GM19395 (cell line): ENCODE results near the gene CENPV.
"Not testable (repeated sequence)": the region's sequence is repeated elsewhere in the genome, so short reads cannot be mapped to it uniquely, and the experiment has no call there.

Source experiments
- ATAC-seq: cut with Tn5 transposase; IDR thresholded peaks from one replicate; pipeline ENCODE4 v1.9.1; 2021; ENCODE audit warnings: mild to moderate bottlenecking, moderate library complexity; ENCODE audit not compliant: unreplicated experiment

Gene CENPV

DNA sequence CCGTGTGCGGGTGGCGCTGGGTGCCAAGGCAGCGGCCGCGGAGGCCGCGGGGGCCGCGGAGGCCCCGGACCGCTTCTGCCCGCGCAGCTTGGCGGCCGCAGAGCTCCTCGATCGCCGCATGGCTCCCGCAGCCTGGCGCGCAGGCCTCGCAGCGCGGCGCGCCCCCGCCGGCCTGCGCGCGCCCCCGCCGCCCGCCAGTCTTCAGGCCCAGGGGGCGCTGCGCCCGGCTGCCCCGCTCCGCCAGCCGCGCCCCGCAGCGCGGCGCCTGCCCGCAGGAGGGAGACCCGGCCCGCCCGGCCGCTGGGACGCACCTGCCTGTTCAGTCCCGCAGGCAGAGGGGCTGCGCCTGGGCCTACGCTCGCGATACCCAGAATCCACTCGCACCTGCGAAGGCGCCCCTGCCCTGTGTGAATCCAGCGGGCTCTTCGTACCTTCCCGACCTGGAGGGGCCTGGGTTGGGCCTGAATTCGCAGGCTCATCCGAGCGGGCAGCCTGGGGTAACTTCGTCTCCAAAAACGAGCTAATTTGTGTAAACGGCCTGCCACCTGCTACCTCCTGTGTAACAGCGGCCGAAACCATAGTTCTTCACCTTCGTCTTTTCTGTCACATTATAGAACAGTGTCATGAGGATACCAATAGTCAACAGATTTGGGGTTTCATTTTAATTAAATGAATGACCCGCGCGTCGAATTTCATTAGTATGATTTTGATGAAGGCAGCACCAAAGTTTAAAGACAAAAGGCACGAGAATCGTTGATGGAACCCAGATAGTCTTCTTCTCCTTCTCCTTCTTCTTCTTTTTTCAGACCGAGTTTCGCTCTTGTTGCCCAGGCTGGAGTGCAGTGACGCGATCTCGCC lies at the start of gene CENPV:
Gene CENPV (minus strand): TSS at position 153 of the 858 bp plus-strand sequence. CDS start 33 bp downstream, at position 120.
- peak; percentile 66 for ATAC-seq

- peak; percentile 72 for ATAC-seq
Observed at GRCh38 chr17:16398270-16399267, 45.3 kb upstream of the CENPV start.

- ATAC-seq = not testable (repeated sequence)
Observed at GRCh38 chr17:16396693-16397092, 43.4 kb upstream of the CENPV start.

DNA sequence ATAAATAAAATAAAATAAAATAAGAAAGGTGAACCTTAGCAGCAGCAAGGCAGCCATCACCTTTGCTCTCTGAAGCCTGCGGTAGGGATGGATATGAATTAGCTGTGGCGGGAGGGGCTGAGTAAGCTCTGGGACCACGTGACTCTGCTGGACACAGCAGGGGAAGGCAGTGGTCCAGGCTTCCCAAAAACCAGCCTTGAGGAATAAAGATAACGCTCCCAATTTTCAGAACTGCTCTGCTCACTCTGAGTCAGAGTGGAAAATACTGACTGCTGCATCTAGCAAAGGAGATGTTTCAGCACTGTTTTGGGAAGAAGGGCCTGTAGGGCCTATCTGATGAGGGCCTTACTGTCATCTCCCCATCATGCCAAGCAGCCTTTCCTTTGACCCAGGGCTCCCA lies 42.6 kb upstream of the CENPV start:
- not testable (repeated sequence) for ATAC-seq

DNA sequence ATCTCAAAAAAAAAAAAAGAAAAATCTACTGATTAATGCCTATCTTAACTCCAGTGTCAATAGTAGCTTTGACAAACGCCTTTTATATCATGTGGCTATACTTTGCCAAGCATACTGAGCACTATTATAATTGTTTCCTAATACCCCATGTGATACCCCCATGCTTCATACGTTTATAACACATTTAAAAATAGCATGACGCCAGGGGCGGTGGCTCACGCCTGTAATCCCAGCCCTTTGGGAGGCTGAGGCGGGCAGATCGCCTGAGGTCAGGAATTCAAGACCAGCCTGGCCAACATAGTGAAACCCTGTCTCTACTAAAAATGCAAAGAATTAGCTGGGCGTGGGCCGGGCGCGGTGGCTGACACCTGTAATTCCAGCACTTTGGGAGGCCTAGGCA lies 39.2 kb upstream of the CENPV start:
- ATAC-seq = not testable (repeated sequence)

- no peak for ATAC-seq
Observed at GRCh38 chr17:16391451-16391850, 38.2 kb upstream of the CENPV start.

- ATAC-seq = not testable (repeated sequence)
Observed at GRCh38 chr17:16386126-16386507, 32.8 kb upstream of the CENPV start.

GRCh38 chr17:16384557-16384956 lies 31.3 kb upstream of the CENPV start:
- no peak for ATAC-seq

- no peak for ATAC-seq
Observed at GRCh38 chr17:16383772-16384287, 30.6 kb upstream of the CENPV start.

GRCh38 chr17:16383216-16383615 lies 29.9 kb upstream of the CENPV start:
- no peak for ATAC-seq

DNA sequence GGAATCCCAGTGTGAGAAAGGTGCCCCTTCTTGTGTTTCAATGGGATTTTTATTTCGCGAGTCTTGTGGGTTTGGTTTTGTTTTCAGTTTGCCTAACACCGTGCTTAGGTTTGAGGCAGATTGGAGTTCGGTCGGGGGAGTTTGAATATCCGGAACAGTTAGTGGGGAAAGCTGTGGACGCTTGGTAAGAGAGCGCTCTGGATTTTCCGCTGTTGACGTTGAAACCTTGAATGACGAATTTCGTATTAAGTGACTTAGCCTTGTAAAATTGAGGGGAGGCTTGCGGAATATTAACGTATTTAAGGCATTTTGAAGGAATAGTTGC lies 28.2 kb upstream of the CENPV start:
- peak; percentile 9 for ATAC-seq

DNA sequence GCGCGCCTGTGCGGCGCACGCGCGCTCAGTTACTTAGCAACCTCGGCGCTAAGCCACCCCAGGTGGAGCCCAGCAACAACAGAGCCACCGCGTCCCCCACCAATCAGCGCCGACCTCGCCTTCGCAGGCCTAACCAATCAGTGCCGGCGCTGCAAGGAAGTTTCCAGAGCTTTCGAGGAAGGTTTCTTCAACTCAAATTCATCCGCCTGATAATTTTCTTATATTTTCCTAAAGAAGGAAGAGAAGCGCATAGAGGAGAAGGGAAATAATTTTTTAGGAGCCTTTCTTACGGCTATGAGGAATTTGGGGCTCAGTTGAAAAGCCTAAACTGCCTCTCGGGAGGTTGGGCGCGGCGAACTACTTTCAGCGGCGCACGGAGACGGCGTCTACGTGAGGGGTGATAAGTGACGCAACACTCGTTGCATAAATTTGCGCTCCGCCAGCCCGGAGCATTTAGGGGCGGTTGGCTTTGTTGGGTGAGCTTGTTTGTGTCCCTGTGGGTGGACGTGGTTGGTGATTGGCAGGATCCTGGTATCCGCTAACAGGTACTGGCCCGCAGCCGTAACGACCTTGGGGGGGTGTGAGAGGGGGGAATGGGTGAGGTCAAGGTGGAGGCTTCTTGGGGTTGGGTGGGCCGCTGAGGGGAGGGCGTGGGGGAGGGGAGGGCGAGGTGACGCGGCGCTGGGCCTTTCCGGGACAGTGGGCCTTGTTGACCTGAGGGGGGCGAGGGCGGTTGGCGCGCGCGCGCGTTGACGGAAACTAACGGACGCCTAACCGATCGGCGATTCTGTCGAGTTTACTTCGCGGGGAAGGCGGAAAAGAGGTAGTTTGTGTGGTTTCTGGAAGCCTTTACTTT lies 27.6 kb upstream of the CENPV start, which contains the start of gene UBB:
Gene UBB (plus strand): TSS at position 452 of the 856 bp plus-strand sequence. CDS start 817 bp downstream, outside the sequence.
- peak; percentile 94 for ATAC-seq

- no peak for ATAC-seq
Observed at GRCh38 chr17:16379654-16380053, 26.4 kb upstream of the CENPV start.

DNA sequence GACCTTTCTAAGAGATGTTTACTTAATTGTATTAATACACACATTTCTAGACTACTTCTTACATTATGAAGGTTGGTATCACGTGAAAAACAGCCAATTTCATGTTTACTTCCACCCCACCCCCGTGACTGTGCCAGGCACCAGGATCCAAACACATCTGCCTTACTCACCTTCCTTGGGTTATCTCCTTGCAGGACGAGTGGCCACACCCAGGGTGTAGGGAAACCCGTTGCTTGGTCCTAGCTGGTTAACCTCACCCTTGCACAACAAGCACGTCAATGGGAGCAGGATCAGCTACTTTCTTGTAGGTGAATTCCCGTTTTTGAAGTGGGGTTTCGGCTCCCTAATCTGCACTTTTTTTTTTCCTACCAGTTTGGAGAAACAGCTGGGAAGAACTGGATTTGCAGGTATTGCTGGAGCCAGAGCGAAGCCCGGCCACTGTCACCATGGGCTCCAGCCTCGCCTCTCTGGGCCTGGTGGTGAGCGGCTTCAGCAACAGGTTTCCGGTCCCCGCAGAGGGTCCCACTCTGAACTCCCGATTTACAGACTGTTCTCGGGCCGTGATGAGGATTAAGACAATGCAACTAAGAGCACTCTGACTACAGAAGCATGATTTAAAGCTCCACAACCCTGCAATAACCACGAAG lies 25.5 kb upstream of the CENPV start:
- ATAC-seq = no peak

- no peak for ATAC-seq
Observed at GRCh38 chr17:16377941-16378341, 24.7 kb upstream of the CENPV start.

GRCh38 chr17:16374146-16374938 lies 21.1 kb upstream of the CENPV start:
- ATAC-seq = no peak

GRCh38 chr17:16371742-16372141 lies 18.5 kb upstream of the CENPV start:
- ATAC-seq = no peak

DNA sequence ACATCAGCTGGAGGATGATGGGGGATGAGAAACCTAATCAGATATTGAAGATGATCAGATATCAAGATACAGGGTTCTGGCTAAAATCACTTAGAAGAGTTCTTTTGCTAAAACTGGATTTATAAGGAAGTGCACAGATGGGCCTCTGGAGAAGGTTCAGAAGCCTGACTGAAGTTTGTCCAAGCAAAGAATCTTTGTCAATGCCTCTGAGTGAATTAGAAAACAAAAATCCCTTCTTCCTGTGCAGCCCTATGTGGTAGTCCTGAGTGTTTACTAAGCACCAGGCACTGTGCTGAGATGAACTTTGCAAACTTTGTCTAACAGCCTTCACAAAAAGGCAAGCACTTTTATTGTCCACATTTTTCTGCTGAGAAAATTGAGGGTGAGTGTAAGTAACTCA lies 11.4 kb upstream of the CENPV start:
- no peak for ATAC-seq
